Measurements from ENCODE around the gene P2RX1.

The P2RX1 gene

GRCh38 chr17:3928406-3928805, 12.1 kb upstream of the P2RX1 start:
- Histone ChIP-seq H3K9me3 (ENCODE audit: control insufficient read depth, low read length) (no peaks in the 10 kb centered on the region), H3K36me3 (ENCODE audit: control insufficient read depth, insufficient read depth, low read length) (peaks cover 19% of the 10 kb centered on the region), H3K27me3 (ENCODE audit: control insufficient read depth, insufficient read depth, low read length) (no peaks in the 10 kb centered on the region), H3K9ac (ENCODE audit: low read length) (no peak overlapping the region), H3K4me3 (ENCODE audit: low read length) (no peak overlapping the region), H3K4me1 (ENCODE audit: control insufficient read depth, insufficient read depth, low read length) (peaks cover 5% of the 10 kb centered on the region)

GRCh38 chr17:3927628-3928340, 11.5 kb upstream of the P2RX1 start:
- H3K9ac ChIP-seq (ENCODE audit: low read length), result no peak overlapping the region
- no peaks in the 10 kb centered on the region for H3K9me3 ChIP-seq (ENCODE audit: control insufficient read depth, low read length)
- H3K27me3 ChIP-seq (ENCODE audit: control insufficient read depth, insufficient read depth, low read length), result no peaks in the 10 kb centered on the region
- H3K4me3 ChIP-seq (ENCODE audit: low read length), result no peak overlapping the region
- peaks cover 19% of the 10 kb centered on the region for H3K36me3 ChIP-seq (ENCODE audit: control insufficient read depth, insufficient read depth, low read length)
- peaks cover 5% of the 10 kb centered on the region for H3K4me1 ChIP-seq (ENCODE audit: control insufficient read depth, insufficient read depth, low read length)

- peaks cover 5% of the 10 kb centered on the region for H3K4me1 ChIP-seq (ENCODE audit: control insufficient read depth, insufficient read depth, low read length)
- peaks cover 19% of the 10 kb centered on the region for H3K36me3 ChIP-seq (ENCODE audit: control insufficient read depth, insufficient read depth, low read length)
- no peak overlapping the region for H3K9ac ChIP-seq (ENCODE audit: low read length)
- no peaks in the 10 kb centered on the region for H3K27me3 ChIP-seq (ENCODE audit: control insufficient read depth, insufficient read depth, low read length)
- no peaks in the 10 kb centered on the region for H3K9me3 ChIP-seq (ENCODE audit: control insufficient read depth, low read length)
- no peak overlapping the region for H3K4me3 ChIP-seq (ENCODE audit: low read length)
These were observed 10.8 kb upstream of the P2RX1 start for GRCh38 chr17:3926860-3927627.

GRCh38 chr17:3925684-3926485, 9.6 kb upstream of the P2RX1 start:
- no peak overlapping the region for H3K9ac ChIP-seq (ENCODE audit: low read length)
- H3K27me3 ChIP-seq (ENCODE audit: control insufficient read depth, insufficient read depth, low read length), result no peaks in the 10 kb centered on the region
- H3K9me3 ChIP-seq (ENCODE audit: control insufficient read depth, low read length), result no peaks in the 10 kb centered on the region
- H3K4me1 ChIP-seq (ENCODE audit: control insufficient read depth, insufficient read depth, low read length), result peaks cover 5% of the 10 kb centered on the region
- H3K36me3 ChIP-seq (ENCODE audit: control insufficient read depth, insufficient read depth, low read length), result peaks cover 19% of the 10 kb centered on the region
- no peak overlapping the region for H3K4me3 ChIP-seq (ENCODE audit: low read length)

- H3K9ac ChIP-seq (ENCODE audit: low read length), result no peak overlapping the region
- no peaks in the 10 kb centered on the region for H3K27me3 ChIP-seq (ENCODE audit: control insufficient read depth, insufficient read depth, low read length)
- no peaks in the 10 kb centered on the region for H3K9me3 ChIP-seq (ENCODE audit: control insufficient read depth, low read length)
- H3K4me1 ChIP-seq (ENCODE audit: control insufficient read depth, insufficient read depth, low read length), result peaks cover 5% of the 10 kb centered on the region
- H3K4me3 ChIP-seq (ENCODE audit: low read length), result no peak overlapping the region
- H3K36me3 ChIP-seq (ENCODE audit: control insufficient read depth, insufficient read depth, low read length), result peaks cover 19% of the 10 kb centered on the region
These were observed 8.5 kb upstream of the P2RX1 start for GRCh38 chr17:3924512-3925350.

- no peaks in the 10 kb centered on the region for H3K27me3 ChIP-seq (ENCODE audit: control insufficient read depth, insufficient read depth, low read length)
- no peaks in the 10 kb centered on the region for H3K9me3 ChIP-seq (ENCODE audit: control insufficient read depth, low read length)
- peaks cover 9% of the 10 kb centered on the region for H3K4me1 ChIP-seq (ENCODE audit: control insufficient read depth, insufficient read depth, low read length)
- H3K9ac ChIP-seq (ENCODE audit: low read length), result no peak overlapping the region
- H3K36me3 ChIP-seq (ENCODE audit: control insufficient read depth, insufficient read depth, low read length), result peaks cover 11% of the 10 kb centered on the region
- no peak overlapping the region for H3K4me3 ChIP-seq (ENCODE audit: low read length)
These were observed 7.4 kb upstream of the P2RX1 start for GRCh38 chr17:3923466-3924190.

- Histone ChIP-seq H3K36me3 (ENCODE audit: control insufficient read depth, insufficient read depth, low read length) (peaks cover 3% of the 10 kb centered on the region), H3K9me3 (ENCODE audit: control insufficient read depth, low read length) (no peaks in the 10 kb centered on the region), H3K9ac (ENCODE audit: low read length) (no peak overlapping the region), H3K27me3 (ENCODE audit: control insufficient read depth, insufficient read depth, low read length) (no peaks in the 10 kb centered on the region), H3K4me1 (ENCODE audit: control insufficient read depth, insufficient read depth, low read length) (peaks cover 11% of the 10 kb centered on the region), H3K4me3 (ENCODE audit: low read length) (no peak overlapping the region)
These were observed 6.5 kb upstream of the P2RX1 start for GRCh38 chr17:3922765-3923164.

- Histone ChIP-seq H3K9ac (ENCODE audit: low read length) (no peak overlapping the region), H3K4me3 (ENCODE audit: low read length) (no peak overlapping the region), H3K4me1 (ENCODE audit: control insufficient read depth, insufficient read depth, low read length) (peaks cover 22% of the 10 kb centered on the region), H3K9me3 (ENCODE audit: control insufficient read depth, low read length) (no peaks in the 10 kb centered on the region), H3K36me3 (ENCODE audit: control insufficient read depth, insufficient read depth, low read length) (no peaks in the 10 kb centered on the region), H3K27me3 (ENCODE audit: control insufficient read depth, insufficient read depth, low read length) (no peaks in the 10 kb centered on the region)
These were observed 5.4 kb upstream of the P2RX1 start for GRCh38 chr17:3921502-3922319.

GRCh38 chr17:3921006-3921405, 4.7 kb upstream of the P2RX1 start:
- Histone ChIP-seq H3K9me3 (ENCODE audit: control insufficient read depth, low read length) (no peaks in the 10 kb centered on the region), H3K27me3 (ENCODE audit: control insufficient read depth, insufficient read depth, low read length) (no peaks in the 10 kb centered on the region), H3K4me1 (ENCODE audit: control insufficient read depth, insufficient read depth, low read length) (peaks cover 29% of the 10 kb centered on the region), H3K9ac (ENCODE audit: low read length) (no peak overlapping the region), H3K4me3 (ENCODE audit: low read length) (no peak overlapping the region), H3K36me3 (ENCODE audit: control insufficient read depth, insufficient read depth, low read length) (no peaks in the 10 kb centered on the region)

- peaks cover 34% of the 10 kb centered on the region for H3K4me1 ChIP-seq (ENCODE audit: control insufficient read depth, insufficient read depth, low read length)
- H3K9ac ChIP-seq (ENCODE audit: low read length), result no peak overlapping the region
- no peaks in the 10 kb centered on the region for H3K36me3 ChIP-seq (ENCODE audit: control insufficient read depth, insufficient read depth, low read length)
- H3K27me3 ChIP-seq (ENCODE audit: control insufficient read depth, insufficient read depth, low read length), result no peaks in the 10 kb centered on the region
- no peak overlapping the region for H3K4me3 ChIP-seq (ENCODE audit: low read length)
- no peaks in the 10 kb centered on the region for H3K9me3 ChIP-seq (ENCODE audit: control insufficient read depth, low read length)
These were observed 2.9 kb upstream of the P2RX1 start for GRCh38 chr17:3919123-3919624.
